PC-3 (cell line): Measurements from ENCODE around the gene RBM20. TPM values are rescaled to one million over a fixed set of nuclear protein-coding genes. Genes with fewer than 3 reads are reported as not detected.

ENCODE experiments used
- ATAC-seq: fragments of 200-7000 bp; cut with Tn5 transposase; 2 replicates; pipeline ENCODE4 v1.9.1; 2020; ENCODE audit warnings: mild to moderate bottlenecking, moderate library complexity
- BruUV-seq: library from RNA; stranded (reverse); fragments of 400-500 nt; replicated peaks from 2 replicates; lab custom pipeline; 2021; lab: Mats Ljungman, UMichigan
- CTCF ChIA-PET: fragments of 300-600 bp; sonication (Branson Sonifier 250); formaldehyde crosslinking; loops from one replicate; lab custom pipeline; 2022; ENCODE audit warnings: antibody characterized with exemption; lab: Charles Lee
- POLR2A ChIA-PET: fragments of 300-600 bp; sonication (Branson Sonifier 250); formaldehyde crosslinking; loops from one replicate; lab custom pipeline; 2022; ENCODE audit warnings: antibody characterized with exemption; ENCODE audit not compliant: unreplicated experiment; lab: Charles Lee
- DNase-seq: peaks from one replicate; pipeline ENCODE4 v3.0.0-alpha.2; 2015
- H2AFZ ChIP-seq: fragments of 300-600 bp; sonication (generic); 2 replicates; pipeline ENCODE4 v1.6.0; 2016; ENCODE audit warnings: antibody characterized with exemption, low read length
- H3F3A ChIP-seq: fragments of 300-600 bp; sonication (generic); one replicate; pipeline ENCODE4 v1.6.0; 2017; ENCODE audit warnings: antibody characterized with exemption, low read length, control low read depth, mild to moderate bottlenecking; ENCODE audit not compliant: unreplicated experiment
- H3K27ac ChIP-seq: fragments of 300-600 bp; sonication (generic); 2 replicates; pipeline ENCODE4 v1.5.1; 2016; ENCODE audit warnings: mild to moderate bottlenecking, low read length
- H3K27me3 ChIP-seq: fragments of 300-600 bp; sonication (generic); 2 replicates; pipeline ENCODE4 v1.6.1; 2016; ENCODE audit warnings: low read length, mixed read lengths
- H3K36me3 ChIP-seq: fragments of 300-600 bp; sonication (generic); 2 replicates; pipeline ENCODE4 v1.6.1; 2016; ENCODE audit warnings: low read depth, mixed run types, low read length, mixed read lengths
- H3K4me1 ChIP-seq: fragments of 300-600 bp; sonication (generic); 2 replicates; pipeline ENCODE4 v1.5.1; 2016; ENCODE audit warnings: low read length; ENCODE audit not compliant: insufficient read depth
- H3K4me2 ChIP-seq: fragments of 300-600 bp; sonication (generic); 2 replicates; pipeline ENCODE4 v1.6.0; 2016; ENCODE audit warnings: low read length
- H3K4me3 ChIP-seq: fragments of 300-600 bp; sonication (generic); 2 replicates; pipeline ENCODE4 v1.5.1; 2016; ENCODE audit warnings: mild to moderate bottlenecking, low read length, mixed read lengths
- H3K79me2 ChIP-seq: fragments of 300-600 bp; sonication (generic); 2 replicates; pipeline ENCODE4 v1.6.1; 2017; ENCODE audit warnings: low read length, mixed read lengths
- H3K9ac ChIP-seq: fragments of 300-600 bp; sonication (generic); 2 replicates; pipeline ENCODE4 v1.6.0; 2016; ENCODE audit warnings: mild to moderate bottlenecking, low read length
- H3K9me2 ChIP-seq: fragments of 300-600 bp; sonication (generic); replicated peaks from 2 replicates; pipeline ENCODE4 v1.6.1; 2016; ENCODE audit warnings: mixed run types, low read length, mixed read lengths
- H3K9me3 ChIP-seq: fragments of 300-600 bp; sonication (generic); 2 replicates; pipeline ENCODE4 v1.6.1; 2016; ENCODE audit warnings: low read length, mixed read lengths
- H4K20me1 ChIP-seq: fragments of 300-600 bp; sonication (generic); 2 replicates; pipeline ENCODE4 v1.6.1; 2016; ENCODE audit warnings: low read length, mixed read lengths
- EZH2 ChIP-seq: fragments of 300-600 bp; sonication (generic); IDR thresholded peaks from one replicate; pipeline ENCODE4 v1.6.1; 2017; ENCODE audit warnings: antibody characterized with exemption, mild to moderate bottlenecking, low read length; ENCODE audit not compliant: unreplicated experiment
- EZH2phosphoT487 ChIP-seq: fragments of 300-600 bp; sonication (generic); IDR thresholded peaks from 2 replicates; pipeline ENCODE4 v1.6.1; 2018; ENCODE audit warnings: mild to moderate bottlenecking, antibody characterized with exemption, low read length, borderline replicate concordance
- intact Hi-C: fragments of 100-400 bp; cut with micrococcal nuclease; formaldehyde crosslinking; loops from 2 replicates; pipeline ENCODE4 v1.9.0; 2023
- total RNA-seq: library from RNA; depleted of rRNA; stranded (reverse); fragments of >200 nt; gene quantifications from 2 replicates; pipeline ENCODE4 v1.2.3, GENCODE V29; 2014
- TF ChIP-seq, protein P1 (sequence below): fragments of 300-600 bp; sonication (generic); conservative IDR thresholded peaks from 2 replicates; pipeline ENCODE4 v1.5.1; 2017; ENCODE audit warnings: antibody characterized with exemption, low read depth, mild to moderate bottlenecking, low read length

Gene RBM20
- total RNA-seq, 1 experiment from 2014 or later = 0.40 TPM

DNA sequence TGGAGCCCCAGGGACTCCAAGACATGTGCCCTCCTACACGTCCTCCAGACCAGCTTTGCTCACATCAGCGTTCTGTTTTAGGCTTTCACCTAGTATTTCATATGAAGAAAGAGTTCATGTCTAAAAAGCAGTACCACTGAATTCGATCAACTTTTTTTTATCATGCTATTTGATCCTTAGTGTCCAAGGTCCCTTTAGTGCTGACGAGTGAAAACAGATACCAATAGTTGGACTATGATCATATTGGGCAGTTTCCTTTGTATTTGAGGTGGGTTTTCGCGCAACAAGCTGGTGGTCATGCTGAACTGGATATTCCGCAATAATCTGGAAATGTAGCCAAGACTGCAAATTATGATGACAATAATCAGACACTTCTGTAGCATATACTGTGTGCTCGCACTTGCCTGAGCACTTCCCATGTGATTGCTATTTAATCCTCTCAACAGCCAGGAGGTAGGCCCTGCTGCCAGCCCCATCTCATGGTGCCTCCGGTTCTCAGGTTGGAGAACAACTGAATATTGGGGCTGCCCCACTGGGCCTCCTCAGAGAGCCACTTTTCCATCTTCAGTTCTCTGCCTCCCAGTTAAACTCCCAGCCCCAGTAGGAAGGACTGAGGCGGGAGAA lies 65.9 kb downstream of the RBM20 start:
- Histone ChIP-seq H2AFZ (no peak overlapping the region), H3K9ac (no peak overlapping the region), H3K27ac (no peak overlapping the region), H3K4me3 (no peak overlapping the region), H3K4me2 (no peak overlapping the region), H3K27me3 (no peaks in the 10 kb centered on the region), H3K9me3 (no peaks in the 10 kb centered on the region), H3K9me2 (no peaks in the 10 kb centered on the region), H3K4me1 (peaks cover 8% of the 10 kb centered on the region; the same call in 1 of the 2 replicates), H3K79me2 (no peaks in the 10 kb centered on the region), H4K20me1 (no peaks in the 10 kb centered on the region), H3F3A (no peaks in the 10 kb centered on the region), H3K36me3 (no peaks in the 10 kb centered on the region)
- ChIA-PET CTCF (no interaction called here), POLR2A (no interaction called here)
- ATAC-seq = no peak
- BruUV-seq = no TSS peak
- TF ChIP-seq EZH2phosphoT487 (no peak), EZH2 (no peak)
- TF ChIP-seq, protein P1, sequence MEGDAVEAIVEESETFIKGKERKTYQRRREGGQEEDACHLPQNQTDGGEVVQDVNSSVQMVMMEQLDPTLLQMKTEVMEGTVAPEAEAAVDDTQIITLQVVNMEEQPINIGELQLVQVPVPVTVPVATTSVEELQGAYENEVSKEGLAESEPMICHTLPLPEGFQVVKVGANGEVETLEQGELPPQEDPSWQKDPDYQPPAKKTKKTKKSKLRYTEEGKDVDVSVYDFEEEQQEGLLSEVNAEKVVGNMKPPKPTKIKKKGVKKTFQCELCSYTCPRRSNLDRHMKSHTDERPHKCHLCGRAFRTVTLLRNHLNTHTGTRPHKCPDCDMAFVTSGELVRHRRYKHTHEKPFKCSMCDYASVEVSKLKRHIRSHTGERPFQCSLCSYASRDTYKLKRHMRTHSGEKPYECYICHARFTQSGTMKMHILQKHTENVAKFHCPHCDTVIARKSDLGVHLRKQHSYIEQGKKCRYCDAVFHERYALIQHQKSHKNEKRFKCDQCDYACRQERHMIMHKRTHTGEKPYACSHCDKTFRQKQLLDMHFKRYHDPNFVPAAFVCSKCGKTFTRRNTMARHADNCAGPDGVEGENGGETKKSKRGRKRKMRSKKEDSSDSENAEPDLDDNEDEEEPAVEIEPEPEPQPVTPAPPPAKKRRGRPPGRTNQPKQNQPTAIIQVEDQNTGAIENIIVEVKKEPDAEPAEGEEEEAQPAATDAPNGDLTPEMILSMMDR = no peak
- no peak for DNase-seq
- intact Hi-C loops = no loop called here

DNA sequence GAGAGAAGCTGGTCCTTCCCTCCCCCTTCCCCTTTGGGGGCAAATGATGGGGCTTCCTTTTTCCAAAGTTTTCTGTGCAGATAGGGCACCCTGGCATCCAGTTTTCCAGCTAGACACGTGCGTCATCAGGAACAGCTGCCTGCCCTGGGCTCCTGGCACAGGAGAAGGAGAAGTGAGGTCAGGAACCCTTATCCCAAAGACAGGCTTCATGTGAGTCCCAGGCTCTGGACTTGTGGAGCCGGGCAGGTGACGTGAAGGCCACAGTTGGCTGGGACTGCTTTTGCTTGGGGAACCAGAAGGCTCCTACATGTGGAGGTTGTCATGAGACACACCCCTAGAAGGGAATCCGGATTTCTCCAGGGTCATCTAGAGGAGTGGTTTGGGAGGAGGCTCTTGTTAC lies 66.5 kb downstream of the RBM20 start:
- Histone ChIP-seq H3K4me1 (peaks cover 8% of the 10 kb centered on the region; the same call in 1 of the 2 replicates), H3K79me2 (no peaks in the 10 kb centered on the region), H3K27ac (no peak overlapping the region), H3K4me2 (no peak overlapping the region), H3K36me3 (no peaks in the 10 kb centered on the region), H3K9me3 (no peaks in the 10 kb centered on the region), H3K9ac (no peak overlapping the region), H3K4me3 (no peak overlapping the region), H3K9me2 (no peaks in the 10 kb centered on the region), H3F3A (no peaks in the 10 kb centered on the region), H3K27me3 (no peaks in the 10 kb centered on the region), H2AFZ (no peak overlapping the region), H4K20me1 (no peaks in the 10 kb centered on the region)
- DNase-seq (no peak), ATAC-seq (no peak)
- BruUV-seq = no TSS peak
- TF ChIP-seq EZH2phosphoT487 = no peak
- TF ChIP-seq, protein P1 = no peak
- no peak for TF ChIP-seq EZH2
- intact Hi-C loops = no loop called here
- CTCF ChIA-PET = no interaction called here
- POLR2A ChIA-PET = no interaction called here

DNA sequence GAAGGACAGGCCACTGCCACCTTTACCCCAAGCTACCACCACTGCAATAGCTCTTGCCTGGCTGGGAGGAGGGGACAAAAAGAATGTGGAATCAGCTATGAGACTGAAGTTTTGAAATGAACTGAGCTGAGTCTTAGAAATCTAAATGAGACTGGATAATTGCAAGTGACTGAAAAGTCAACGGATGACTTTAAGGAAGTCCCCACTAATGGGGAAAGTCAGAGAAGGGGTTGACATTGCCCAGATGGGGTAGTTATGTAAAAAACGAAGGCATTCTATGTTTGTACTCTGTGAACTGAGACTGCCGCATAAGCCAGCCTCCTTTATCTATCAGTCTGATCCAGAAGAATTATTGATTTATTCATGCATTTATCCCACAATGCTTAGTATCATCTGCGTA lies 67.2 kb downstream of the RBM20 start:
- H3K9me3 ChIP-seq = no peaks in the 10 kb centered on the region
- H3K4me3 ChIP-seq = no peak overlapping the region
- ATAC-seq = no peak
- peaks cover 7% of the 10 kb centered on the region; the same call in 1 of the 2 replicates for H3K4me1 ChIP-seq
- H4K20me1 ChIP-seq = no peaks in the 10 kb centered on the region
- H3K36me3 ChIP-seq = no peaks in the 10 kb centered on the region
- H3K4me2 ChIP-seq = no peak overlapping the region
- H2AFZ ChIP-seq = no peak overlapping the region
- no peaks in the 10 kb centered on the region for H3F3A ChIP-seq
- no peaks in the 10 kb centered on the region for H3K79me2 ChIP-seq
- intact Hi-C loops = no loop called here
- no TSS peak for BruUV-seq
- no peak overlapping the region for H3K9ac ChIP-seq
- TF ChIP-seq EZH2 (no peak), EZH2phosphoT487 (no peak)
- TF ChIP-seq, protein P1 = no peak
- H3K27ac ChIP-seq = no peak overlapping the region
- CTCF ChIA-PET = no interaction called here
- POLR2A ChIA-PET = no interaction called here
- H3K9me2 ChIP-seq = no peaks in the 10 kb centered on the region
- no peaks in the 10 kb centered on the region for H3K27me3 ChIP-seq
- DNase-seq = no peak
